ENCODE measurements around the gene TMEM176A.

The TMEM176A gene

GRCh38 chr7:150787321-150788281 is 13.0 kb upstream of the TMEM176A start:
- no peak for DNase-seq (ENCODE audit: low read depth)
- no peak for TF ChIP-seq CTCF (IDR thresholded peaks at IDR 0.05; ENCODE audit: low read depth, low read length, missing control alignments)
- H3K4me3 ChIP-seq (ENCODE audit: low read depth, low read length) = no peak overlapping the region

GRCh38 chr7:150788474-150789269 is 11.9 kb upstream of the TMEM176A start:
- TF ChIP-seq CTCF (IDR thresholded peaks at IDR 0.05; ENCODE audit: low read depth, low read length, missing control alignments) = no peak
- DNase-seq (ENCODE audit: low read depth) = no peak
- no peak overlapping the region for H3K4me3 ChIP-seq (ENCODE audit: low read depth, low read length)

DNA sequence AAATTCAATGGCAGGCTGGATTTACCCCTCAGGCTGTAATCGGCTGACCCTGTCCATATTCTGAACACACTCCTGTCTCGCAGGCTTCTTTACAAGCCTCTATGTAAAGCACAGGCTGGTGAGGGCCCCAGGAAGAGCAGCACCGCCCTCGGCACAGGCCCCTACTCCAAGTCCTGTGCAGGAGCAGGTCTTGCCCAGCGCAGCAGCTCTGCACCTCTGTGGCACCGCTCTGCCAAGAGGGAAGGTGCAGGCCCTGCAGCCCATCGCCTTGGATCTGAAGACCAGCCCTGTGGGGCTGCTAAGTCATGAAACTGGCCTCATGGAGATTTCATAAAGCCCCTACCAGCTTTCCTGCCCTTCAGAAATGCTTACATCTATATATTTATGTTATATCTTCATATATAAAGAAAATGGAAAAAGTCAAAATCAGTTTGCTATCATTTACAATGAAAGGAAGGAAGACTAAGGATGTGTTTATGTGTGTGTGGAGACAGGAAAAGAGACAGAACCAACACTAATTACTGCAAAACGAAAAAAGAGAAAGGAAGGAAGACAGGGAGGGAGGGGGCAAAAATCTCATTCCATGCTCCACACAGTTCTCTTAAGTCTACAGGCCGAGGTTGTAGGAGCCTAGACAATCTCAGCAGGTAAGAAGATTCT is 10.0 kb upstream of the TMEM176A start:
- H3K4me3 ChIP-seq (ENCODE audit: low read depth, low read length) = no peak overlapping the region
- no peak for TF ChIP-seq CTCF (IDR thresholded peaks at IDR 0.05; ENCODE audit: low read depth, low read length, missing control alignments)
- no peak for DNase-seq (ENCODE audit: low read depth)

DNA sequence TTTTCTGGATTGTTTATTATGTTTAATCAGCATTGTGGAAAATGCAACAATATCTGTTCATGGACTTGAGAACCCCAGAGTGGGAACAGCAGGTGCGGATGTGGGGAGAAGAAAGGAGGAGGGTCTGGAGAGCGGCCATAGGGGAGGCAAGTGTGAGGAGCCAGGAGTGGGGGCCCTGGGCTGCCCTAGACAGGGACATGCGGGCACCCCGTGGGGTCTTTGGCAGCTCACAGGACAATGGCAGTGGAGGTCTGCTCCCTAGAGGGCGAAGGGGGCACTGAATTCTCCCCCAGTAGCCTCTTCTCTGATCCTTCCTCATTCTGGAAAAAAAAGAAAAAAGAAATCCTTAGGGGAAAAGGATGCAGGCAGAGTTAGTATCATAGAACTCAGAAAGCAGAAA is 9.3 kb upstream of the TMEM176A start:
- TF ChIP-seq CTCF (IDR thresholded peaks at IDR 0.05; ENCODE audit: low read depth, low read length, missing control alignments) = no peak
- no peak for DNase-seq (ENCODE audit: low read depth)
- H3K4me3 ChIP-seq (ENCODE audit: low read depth, low read length) = no peak overlapping the region

- no peak overlapping the region for H3K4me3 ChIP-seq (ENCODE audit: low read depth, low read length)
- no peak for DNase-seq (ENCODE audit: low read depth)
- TF ChIP-seq CTCF (IDR thresholded peaks at IDR 0.05; ENCODE audit: low read depth, low read length, missing control alignments) = no peak
These were observed 8.7 kb upstream of the TMEM176A start for GRCh38 chr7:150791746-150792452.

DNA sequence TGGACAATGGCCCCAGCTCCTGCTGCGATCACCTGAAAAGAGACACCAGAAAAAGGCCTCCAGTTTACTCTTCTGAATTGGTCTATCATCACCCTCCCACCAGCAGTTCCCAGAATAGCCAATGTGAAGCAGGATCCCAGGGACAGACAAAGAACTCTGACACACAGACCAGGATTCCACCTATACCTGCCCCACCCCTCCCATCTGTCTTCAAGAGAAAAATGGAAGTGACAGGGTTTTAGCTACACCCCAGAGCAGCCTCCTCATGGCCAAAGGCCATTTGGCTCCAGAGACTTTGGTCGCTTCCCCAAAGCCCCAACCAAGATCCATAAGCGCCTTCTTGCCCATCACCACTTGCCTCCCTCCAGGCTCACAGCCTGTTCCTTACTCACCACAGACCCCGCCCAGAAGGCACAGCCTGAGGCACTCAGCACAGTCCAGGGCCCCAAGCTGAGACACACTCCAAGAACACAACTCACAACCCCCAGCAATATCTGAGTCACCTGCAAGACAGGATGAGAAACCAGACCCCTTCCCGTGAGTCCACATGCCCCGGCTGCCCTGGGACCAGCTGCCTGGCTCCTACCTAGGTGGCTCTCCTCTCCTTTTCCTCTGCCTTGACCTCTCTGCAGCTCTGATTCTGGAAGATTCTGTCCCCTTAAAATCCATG is 6.9 kb upstream of the TMEM176A start:
- DNase-seq (ENCODE audit: low read depth) = no peak
- no peak for TF ChIP-seq CTCF (IDR thresholded peaks at IDR 0.05; ENCODE audit: low read depth, low read length, missing control alignments)

More for the DNA sequence above, 6.9 kb upstream of the TMEM176A start:
- no peak overlapping the region for H3K4me3 ChIP-seq (ENCODE audit: low read depth, low read length)
